ENCODE data around the gene MECR. TPM values are rescaled to one million over a fixed set of nuclear protein-coding genes. Genes with fewer than 3 reads are reported as not detected.
A peak's percentile ranks its signal among the peaks of the same experiment; 100 is the strongest.

Gene MECR
- total and polyA plus RNA-seq, 2 experiments from 2014 or later = 25.7 to 32.3 TPM

DNA sequence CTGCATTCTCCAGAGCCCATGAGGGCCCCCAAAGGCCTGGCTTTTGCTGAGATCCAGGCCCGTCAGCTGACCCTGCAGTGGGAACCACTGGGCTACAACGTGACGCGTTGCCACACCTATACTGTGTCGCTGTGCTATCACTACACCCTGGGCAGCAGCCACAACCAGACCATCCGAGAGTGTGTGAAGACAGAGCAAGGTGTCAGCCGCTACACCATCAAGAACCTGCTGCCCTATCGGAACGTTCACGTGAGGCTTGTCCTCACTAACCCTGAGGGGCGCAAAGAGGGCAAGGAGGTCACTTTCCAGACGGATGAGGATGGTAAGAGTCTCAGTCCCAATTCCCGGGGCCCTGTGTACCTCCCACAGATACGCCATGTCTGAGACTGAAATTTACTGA is 44.7 kb upstream of the MECR start (continued):
- no peak for TF ChIP-seq EZH2phosphoT487 (IDR thresholded peaks at IDR 0.05; ENCODE audit: unreplicated experiment)
- no peak for TF ChIP-seq ZNF114 (CRISPR knock-in tag; IDR thresholded peaks at IDR 0.05)
- TF ChIP-seq JUNB (IDR thresholded peaks at IDR 0.05; ENCODE audit: unreplicated experiment) = no peak
- TF ChIP-seq POLR2AphosphoS5 (IDR thresholded peaks at IDR 0.05; ENCODE audit: low read depth) = no peak

GRCh38 chr1:29272147-29272907 is 41.6 kb upstream of the MECR start:
- H3K36me3 ChIP-seq (ENCODE audit: insufficient read depth) = 0 out of 2 replicates have a peak, but pooled peaks cover 9% of the 10 kb centered on the region
- Mint-ChIP-seq H3K36me3 (ENCODE audit: low read depth) (peaks cover 11% of the 10 kb centered on the region), H3K4me1 (peaks cover 24% of the 10 kb centered on the region), H3K9me3 (no peaks in the 10 kb centered on the region), H3K4me3 (peak overlapping the region; percentile 48; the same call in 1 of the 3 replicates), H3K27me3 (ENCODE audit: insufficient read depth, low read depth, poor library complexity) (peaks cover 7% of the 10 kb centered on the region), H3K27ac (no peak overlapping the region)
- H4K20me1 ChIP-seq (replicated peaks; ENCODE audit: insufficient read depth) = no peaks in the 10 kb centered on the region
- peaks cover 23% of the 10 kb centered on the region for H3K4me1 ChIP-seq (ENCODE audit: insufficient read depth)
- H3K27me3 ChIP-seq (ENCODE audit: insufficient read depth) = no peaks in the 10 kb centered on the region
- H3K4me3 ChIP-seq = peak overlapping the region; percentile 19; the same call in 1 of the 2 replicates
- no peak overlapping the region for H2AFZ ChIP-seq
- H3F3A ChIP-seq (replicated peaks; ENCODE audit: low read depth) = no peaks in the 10 kb centered on the region
- H3K4me2 ChIP-seq = peak overlapping the region; percentile 71; the same call in 1 of the 2 replicates
- DNase-seq (ENCODE audit: low spot score) (no peak), ATAC-seq (peak; percentile 62)
- no peaks in the 10 kb centered on the region for H3K9me2 ChIP-seq (ENCODE audit: insufficient read depth)
- H3K27ac ChIP-seq (ENCODE audit: low read depth) = peak overlapping the region; percentile 67; the same call in 1 of the 2 replicates
- no peaks in the 10 kb centered on the region for H3K79me2 ChIP-seq (replicated peaks; ENCODE audit: insufficient read depth)
- no peak for TF ChIP-seq NANOG (IDR thresholded peaks at IDR 0.05; ENCODE audit: borderline replicate concordance)
- TF ChIP-seq JUNB (IDR thresholded peaks at IDR 0.05; ENCODE audit: unreplicated experiment) = no peak
- TF ChIP-seq CREB1 (CRISPR knock-in tag; IDR thresholded peaks at IDR 0.05; ENCODE audit: low read depth) = no peak
- no peak for TF ChIP-seq ZNF114 (CRISPR knock-in tag; IDR thresholded peaks at IDR 0.05)
- no peak for TF ChIP-seq EZH2phosphoT487 (IDR thresholded peaks at IDR 0.05; ENCODE audit: unreplicated experiment)
- TF ChIP-seq STAT1 (IDR thresholded peaks at IDR 0.05; ENCODE audit: unreplicated experiment) = no peak
- TF ChIP-seq REST (IDR thresholded peaks at IDR 0.05; ENCODE audit: unreplicated experiment) = no peak
- TF ChIP-seq EZH2 (IDR thresholded peaks at IDR 0.05; ENCODE audit: low read depth, unreplicated experiment) = no peak
- TF ChIP-seq, protein P1, sequence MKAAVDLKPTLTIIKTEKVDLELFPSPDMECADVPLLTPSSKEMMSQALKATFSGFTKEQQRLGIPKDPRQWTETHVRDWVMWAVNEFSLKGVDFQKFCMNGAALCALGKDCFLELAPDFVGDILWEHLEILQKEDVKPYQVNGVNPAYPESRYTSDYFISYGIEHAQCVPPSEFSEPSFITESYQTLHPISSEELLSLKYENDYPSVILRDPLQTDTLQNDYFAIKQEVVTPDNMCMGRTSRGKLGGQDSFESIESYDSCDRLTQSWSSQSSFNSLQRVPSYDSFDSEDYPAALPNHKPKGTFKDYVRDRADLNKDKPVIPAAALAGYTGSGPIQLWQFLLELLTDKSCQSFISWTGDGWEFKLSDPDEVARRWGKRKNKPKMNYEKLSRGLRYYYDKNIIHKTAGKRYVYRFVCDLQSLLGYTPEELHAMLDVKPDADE (IDR thresholded peaks at IDR 0.05) = no peak
- TF ChIP-seq, protein P2, sequence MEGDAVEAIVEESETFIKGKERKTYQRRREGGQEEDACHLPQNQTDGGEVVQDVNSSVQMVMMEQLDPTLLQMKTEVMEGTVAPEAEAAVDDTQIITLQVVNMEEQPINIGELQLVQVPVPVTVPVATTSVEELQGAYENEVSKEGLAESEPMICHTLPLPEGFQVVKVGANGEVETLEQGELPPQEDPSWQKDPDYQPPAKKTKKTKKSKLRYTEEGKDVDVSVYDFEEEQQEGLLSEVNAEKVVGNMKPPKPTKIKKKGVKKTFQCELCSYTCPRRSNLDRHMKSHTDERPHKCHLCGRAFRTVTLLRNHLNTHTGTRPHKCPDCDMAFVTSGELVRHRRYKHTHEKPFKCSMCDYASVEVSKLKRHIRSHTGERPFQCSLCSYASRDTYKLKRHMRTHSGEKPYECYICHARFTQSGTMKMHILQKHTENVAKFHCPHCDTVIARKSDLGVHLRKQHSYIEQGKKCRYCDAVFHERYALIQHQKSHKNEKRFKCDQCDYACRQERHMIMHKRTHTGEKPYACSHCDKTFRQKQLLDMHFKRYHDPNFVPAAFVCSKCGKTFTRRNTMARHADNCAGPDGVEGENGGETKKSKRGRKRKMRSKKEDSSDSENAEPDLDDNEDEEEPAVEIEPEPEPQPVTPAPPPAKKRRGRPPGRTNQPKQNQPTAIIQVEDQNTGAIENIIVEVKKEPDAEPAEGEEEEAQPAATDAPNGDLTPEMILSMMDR (conservative IDR thresholded peaks at IDR 0.05; ENCODE audit: low read depth in 2 of 2) = no peak
- no peak for TF ChIP-seq POLR2AphosphoS5 (IDR thresholded peaks at IDR 0.05; ENCODE audit: low read depth)
- no peak for TF ChIP-seq ZNF331 (CRISPR knock-in tag; IDR thresholded peaks at IDR 0.05; ENCODE audit: low read depth)
